Mesodermal cell (in vitro differentiated cells): ENCODE data around the gene KIRREL2.
A peak's percentile ranks its signal among the peaks of the same experiment; 100 is the strongest.
"Not testable (repeated sequence)": the region's sequence is repeated elsewhere in the genome, so short reads cannot be mapped to it uniquely, and the experiment has no call there.

Source experiments
- H3K27ac ChIP-seq: 2 replicates; pipeline ENCODE4 v1.7.0; 2013; ENCODE audit warnings: mild to moderate bottlenecking, low read depth, low read length, moderate library complexity; ENCODE audit not compliant: severe bottlenecking
- H3K36me3 ChIP-seq: 2 replicates; pipeline ENCODE4 v1.7.1; 2013; ENCODE audit warnings: mild to moderate bottlenecking, low read length, moderate library complexity; ENCODE audit not compliant: control insufficient read depth, insufficient read depth
- H3K4me1 ChIP-seq: one replicate; pipeline ENCODE4 v1.7.1; 2013; ENCODE audit warnings: mild to moderate bottlenecking, low read length; ENCODE audit not compliant: insufficient read depth, control insufficient read depth, poor library complexity, severe bottlenecking
- H3K4me3 ChIP-seq: 2 replicates; pipeline ENCODE4 v1.7.0; 2013; ENCODE audit warnings: low read length, control low read depth, mild to moderate bottlenecking; ENCODE audit not compliant: insufficient read depth, poor library complexity, severe bottlenecking; ENCODE audit errors: extremely low read depth
- H3K9me3 ChIP-seq: 2 replicates; pipeline ENCODE4 v1.7.1; 2013; ENCODE audit warnings: mild to moderate bottlenecking, low read length, moderate library complexity; ENCODE audit not compliant: control insufficient read depth
- WGBS, 2 experiments: methylation state at CpG; one replicate each; pipeline ENCODE4 v1.1.5; 2013; ENCODE audit warnings: missing lambda C conversion rate in 2 of 2; ENCODE audit not compliant: insufficient coverage in 2 of 2; 5-methylcytosine and 5-hydroxymethylcytosine counted together

The KIRREL2 gene

GRCh38 chr19:35859414-35859813 is 2.7 kb downstream of the KIRREL2 start:
- Histone ChIP-seq H3K27ac (no peak overlapping the region), H3K4me1 (peaks cover 11% of the 10 kb centered on the region), H3K4me3 (no peak overlapping the region), H3K9me3 (no peaks in the 10 kb centered on the region), H3K36me3 (no peaks in the 10 kb centered on the region)
- WGBS, 2 experiments: 81 to 94% methylated on average over 2 to 4 of the region's 4 CpGs

DNA sequence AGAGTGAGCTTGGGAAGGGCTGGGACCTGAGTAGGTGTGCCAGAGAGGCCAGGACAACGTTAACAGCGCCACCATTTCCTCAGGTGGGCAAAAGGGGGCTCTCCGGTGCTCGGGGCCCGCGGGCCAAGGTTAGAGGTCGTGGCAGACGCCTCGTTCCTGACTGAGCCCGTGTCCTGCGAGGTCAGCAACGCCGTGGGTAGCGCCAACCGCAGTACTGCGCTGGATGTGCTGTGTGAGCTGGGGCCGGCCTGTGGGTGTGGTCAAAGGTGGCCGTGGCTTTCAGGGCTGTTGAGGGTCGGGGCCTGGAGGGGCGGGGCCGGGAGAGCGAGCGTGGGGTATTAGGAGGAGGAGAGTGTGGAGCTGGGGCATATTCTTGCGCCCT is 3.7 kb downstream of the KIRREL2 start:
- no peak overlapping the region for H3K27ac ChIP-seq
- H3K36me3 ChIP-seq: no peaks in the 10 kb centered on the region
- H3K4me3 ChIP-seq: no peak overlapping the region
- WGBS, 2 experiments: 9 to 10% methylated on average over 20 to 22 of the region's 24 CpGs
- H3K9me3 ChIP-seq: no peaks in the 10 kb centered on the region
- peaks cover 11% of the 10 kb centered on the region for H3K4me1 ChIP-seq

GRCh38 chr19:35860818-35861639 is 4.3 kb downstream of the KIRREL2 start:
- Histone ChIP-seq H3K4me3 (peak overlapping the region; percentile 22), H3K27ac (no peak overlapping the region), H3K4me1 (peaks cover 6% of the 10 kb centered on the region), H3K9me3 (no peaks in the 10 kb centered on the region), H3K36me3 (no peaks in the 10 kb centered on the region)
- WGBS, 2 experiments: 4 to 8% methylated on average over 52 to 53 of the region's 55 CpGs

DNA sequence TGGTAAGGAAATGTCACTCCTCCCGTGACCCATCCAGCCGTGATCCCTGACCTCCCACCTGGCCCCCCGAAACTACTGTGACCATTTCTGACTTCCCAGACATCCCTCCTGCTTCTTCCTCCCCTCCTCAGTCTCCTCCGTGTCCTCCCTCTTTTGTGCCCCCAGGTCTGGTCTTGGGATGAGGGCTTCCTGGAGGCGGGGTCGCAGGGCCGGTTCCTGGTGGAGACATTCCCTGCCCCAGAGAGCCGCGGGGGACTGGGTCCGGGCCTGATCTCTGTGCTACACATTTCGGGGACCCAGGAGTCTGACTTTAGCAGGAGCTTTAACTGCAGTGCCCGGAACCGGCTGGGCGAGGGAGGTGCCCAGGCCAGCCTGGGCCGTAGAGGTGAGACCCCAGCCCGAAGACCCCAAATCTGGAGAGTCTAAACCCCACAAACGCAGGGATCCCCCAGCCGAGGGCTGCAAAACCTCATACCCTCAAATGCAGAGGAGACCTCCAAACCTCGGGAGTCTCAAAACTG is 5.0 kb downstream of the KIRREL2 start:
- H3K27ac ChIP-seq: no peak overlapping the region
- no peaks in the 10 kb centered on the region for H3K9me3 ChIP-seq
- H3K4me3 ChIP-seq: peak overlapping the region; percentile 22
- WGBS, 2 experiments: 43 to 44% methylated on average over 16 to 17 of the region's 19 CpGs
- H3K36me3 ChIP-seq: no peaks in the 10 kb centered on the region
- peaks cover 6% of the 10 kb centered on the region for H3K4me1 ChIP-seq

DNA sequence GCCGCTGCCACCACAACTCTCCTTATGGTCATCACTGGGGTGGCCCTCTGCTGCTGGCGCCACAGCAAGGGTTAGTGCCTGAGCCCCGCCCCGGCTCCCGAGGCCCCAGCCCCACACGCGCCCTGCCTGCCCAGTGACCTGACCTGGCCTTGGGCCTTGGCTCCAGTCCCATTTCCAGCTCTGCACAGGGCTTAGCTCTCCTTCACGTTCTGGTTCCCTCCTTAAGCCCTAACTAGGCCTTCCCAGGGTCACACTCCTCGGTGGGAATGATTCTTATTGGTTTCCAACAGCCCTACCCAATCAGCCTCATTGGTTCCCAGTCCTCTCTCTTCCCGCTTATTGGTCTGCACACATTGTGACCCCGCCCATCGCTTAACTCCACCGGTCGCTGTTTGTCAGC is 5.8 kb downstream of the KIRREL2 start:
- no peaks in the 10 kb centered on the region for H3K36me3 ChIP-seq
- 88 to 95% methylated on average over 14 of the region's 14 CpGs for WGBS, 2 experiments
- H3K4me1 ChIP-seq: peaks cover 6% of the 10 kb centered on the region
- H3K9me3 ChIP-seq: no peaks in the 10 kb centered on the region
- H3K4me3 ChIP-seq: no peak overlapping the region
- no peak overlapping the region for H3K27ac ChIP-seq

DNA sequence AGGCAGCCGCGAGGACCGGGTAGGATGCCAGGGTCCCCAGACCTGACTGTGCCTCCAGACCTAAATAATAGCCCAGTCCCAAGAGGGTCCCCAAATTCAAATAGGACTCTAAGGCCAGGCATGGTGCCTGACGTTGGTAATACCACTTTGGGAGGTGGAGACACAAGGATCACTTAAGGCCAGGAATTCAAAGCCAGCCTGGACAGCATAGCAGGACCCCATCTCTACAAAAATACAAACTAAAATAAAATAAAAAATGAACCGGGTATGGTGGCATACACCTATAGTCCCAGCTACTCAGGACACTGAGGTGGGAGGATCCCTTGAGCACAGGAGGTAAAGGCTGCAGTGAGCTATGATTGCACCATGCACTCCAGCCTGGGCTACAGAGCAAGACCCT is 6.3 kb downstream of the KIRREL2 start:
- H3K4me3 ChIP-seq: no peak overlapping the region
- H3K36me3 ChIP-seq: no peaks in the 10 kb centered on the region
- peaks cover 6% of the 10 kb centered on the region for H3K4me1 ChIP-seq
- H3K9me3 ChIP-seq: no peaks in the 10 kb centered on the region
- H3K27ac ChIP-seq: no peak overlapping the region
- 90 to 95% methylated on average over 2 to 4 of the region's 5 CpGs for WGBS, 2 experiments

DNA sequence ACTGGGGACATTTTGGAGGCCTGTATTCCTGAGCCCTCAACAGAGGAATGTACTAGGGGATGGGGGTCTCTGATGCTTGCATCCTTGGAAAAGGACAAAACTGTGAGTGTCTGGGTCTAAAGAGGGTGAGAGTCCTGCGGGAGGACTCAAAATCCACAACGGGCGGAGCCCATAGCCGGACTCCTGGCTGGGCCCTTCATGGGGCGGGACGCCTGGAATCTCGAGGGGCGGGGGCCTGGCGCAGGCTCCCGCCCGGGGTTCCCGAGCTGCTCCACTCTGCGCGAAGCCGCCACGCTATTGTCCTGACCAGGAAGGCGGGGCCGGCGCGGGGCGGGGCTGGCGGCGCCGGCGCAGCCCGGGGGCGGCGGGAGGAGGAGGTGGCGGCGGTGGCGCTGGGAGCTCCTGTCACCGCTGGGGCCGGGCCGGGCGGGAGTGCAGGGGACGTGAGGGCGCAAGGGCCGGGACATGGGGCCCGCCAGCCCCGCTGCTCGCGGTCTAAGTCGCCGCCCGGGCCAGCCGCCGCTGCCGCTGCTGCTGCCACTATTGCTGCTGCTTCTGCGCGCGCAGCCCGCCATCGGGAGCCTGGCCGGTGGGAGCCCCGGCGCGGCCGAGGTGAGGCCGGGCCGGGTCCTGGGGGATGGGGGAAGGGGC is 11.6 kb downstream of the KIRREL2 start, which contains the start of gene APLP1:
TSS of gene APLP1 (plus strand) at position 403 of the 651 bp plus-strand sequence. CDS start at position 466, 63 bp downstream.
- WGBS, 2 experiments: 1 to 2% methylated on average over 54 to 59 of the region's 60 CpGs
- Histone ChIP-seq H3K27ac (peak within 1 kb of the TSS; percentile 74), H3K4me1 (peaks cover 5% of the 10 kb centered on the region), H3K36me3 (no peaks in the 10 kb centered on the region), H3K4me3 (peak within 1 kb of the TSS; percentile 45), H3K9me3 (no peaks in the 10 kb centered on the region)

GRCh38 chr19:35868823-35869326 is 12.2 kb downstream of the KIRREL2 start:
- WGBS, 2 experiments: 0% methylated on average over 5 to 9 of the region's 15 CpGs
- Histone ChIP-seq H3K36me3 (no peaks in the 10 kb centered on the region), H3K4me3 (peak overlapping the region; percentile 45), H3K4me1 (peaks cover 5% of the 10 kb centered on the region), H3K27ac (peak overlapping the region; percentile 74), H3K9me3 (no peaks in the 10 kb centered on the region)

DNA sequence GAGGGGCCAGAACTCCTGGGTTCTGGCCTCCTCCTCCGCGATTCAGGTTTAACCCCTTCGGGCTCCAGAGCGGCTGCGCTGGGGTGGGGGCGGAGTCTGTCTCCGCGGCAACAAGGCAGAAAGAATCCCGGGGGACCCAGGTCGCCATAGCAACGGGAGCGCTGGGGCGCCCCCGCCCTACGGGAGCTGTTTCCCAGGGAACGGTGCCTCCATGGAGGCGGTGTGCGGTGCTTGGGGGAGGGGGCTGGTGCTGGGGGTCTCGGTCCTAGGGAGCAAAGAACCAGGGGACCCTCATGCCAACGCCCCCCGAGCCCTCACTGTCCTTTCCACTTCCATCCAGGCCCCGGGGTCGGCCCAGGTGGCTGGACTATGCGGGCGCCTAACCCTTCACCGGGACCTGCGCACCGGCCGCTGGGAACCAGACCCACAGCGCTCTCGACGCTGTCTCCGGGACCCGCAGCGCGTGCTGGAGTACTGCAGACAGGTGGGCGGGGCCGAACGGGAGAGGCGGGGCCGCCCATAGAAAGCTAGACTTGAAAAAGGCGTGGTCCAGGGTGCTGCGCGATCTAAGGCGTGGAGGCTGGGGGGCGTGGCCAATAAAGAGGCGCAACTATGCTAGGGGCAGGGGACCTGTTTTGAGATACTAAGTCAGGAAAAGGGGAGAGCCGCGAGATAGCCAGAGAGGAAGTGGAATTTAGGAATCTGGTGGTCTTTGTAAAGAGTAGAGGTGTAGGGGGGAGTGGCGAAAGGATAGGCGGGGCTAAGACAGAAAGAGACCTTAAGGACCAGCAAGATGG is 12.8 kb downstream of the KIRREL2 start:
- Histone ChIP-seq H3K4me1 (peaks cover 5% of the 10 kb centered on the region), H3K27ac (peak overlapping the region; percentile 74), H3K36me3 (no peaks in the 10 kb centered on the region), H3K4me3 (peak overlapping the region; percentile 45), H3K9me3 (no peaks in the 10 kb centered on the region)
- 0 to 1% methylated on average over 43 to 44 of the region's 51 CpGs for WGBS, 2 experiments

DNA sequence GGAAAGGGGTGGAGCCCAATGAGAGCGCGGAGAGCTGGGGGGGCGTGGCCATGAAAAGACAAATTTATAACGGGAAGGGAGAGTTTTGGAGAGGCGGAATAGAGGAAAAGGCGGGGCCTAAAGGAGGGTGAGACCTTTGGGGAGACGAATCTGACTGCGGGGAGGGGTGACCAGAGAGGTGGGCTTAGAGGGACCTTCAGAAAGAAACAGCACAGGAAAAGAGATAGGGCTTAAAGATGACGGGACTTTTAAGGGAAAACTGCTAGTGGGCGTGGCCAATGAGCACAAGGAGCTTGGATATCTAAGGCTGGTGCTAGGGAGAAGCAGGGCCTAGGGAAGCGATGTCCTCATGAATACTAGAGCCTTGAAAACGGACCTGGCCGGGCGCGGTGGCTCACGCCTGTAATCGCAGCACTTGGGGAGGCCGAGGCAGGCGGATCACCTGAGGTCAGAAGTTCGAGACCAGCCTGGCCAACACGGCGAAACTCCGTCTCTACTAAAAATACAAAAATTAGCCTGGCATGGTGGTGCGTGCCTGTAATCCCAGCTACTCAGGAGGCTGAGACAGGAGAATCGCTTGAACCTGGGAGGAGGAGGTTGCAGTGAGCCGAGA is 13.5 kb downstream of the KIRREL2 start:
- not testable (repeated sequence) for H3K27ac ChIP-seq, H3K9me3 ChIP-seq, H3K4me1 ChIP-seq, H3K36me3 ChIP-seq
- 46 to 54% methylated on average over 22 to 26 of the region's 26 CpGs for WGBS, 2 experiments
- H3K4me3 ChIP-seq: peak overlapping the region; percentile 45
